Central memory CD4-positive, alpha-beta T cell (primary cell): ENCODE data around the gene CYB561.
A peak's percentile ranks its signal among the peaks of the same experiment; 100 is the strongest.

Experiments used
- DNase-seq: peaks from one replicate; pipeline ENCODE4 v3.0.0; 2022

Gene CYB561

DNA sequence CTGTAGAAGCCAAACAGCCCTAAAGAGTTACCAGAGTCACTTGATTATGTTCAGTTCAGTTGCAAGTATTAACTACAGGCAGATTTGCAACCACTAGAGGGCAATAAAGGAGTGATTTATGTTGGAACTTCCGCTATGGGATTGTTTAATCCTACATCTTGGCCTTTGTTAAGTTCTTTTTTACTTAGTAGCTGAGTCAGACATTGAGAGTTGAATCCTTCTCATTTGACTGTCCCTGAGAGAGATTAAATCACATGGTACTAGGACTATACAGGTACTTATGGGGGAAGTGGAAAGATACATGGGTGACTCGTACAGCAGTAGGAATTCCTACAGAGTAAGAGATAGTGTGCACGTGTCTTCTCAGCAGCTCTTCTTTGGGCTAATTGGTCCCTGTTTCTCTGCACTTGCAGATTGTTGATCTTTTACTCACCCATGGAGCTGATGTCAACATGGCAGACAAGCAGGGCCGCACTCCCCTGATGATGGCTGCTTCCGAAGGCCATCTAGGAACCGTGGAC, 40.3 kb downstream of the CYB561 start:
- peak; percentile 15 for DNase-seq

DNA sequence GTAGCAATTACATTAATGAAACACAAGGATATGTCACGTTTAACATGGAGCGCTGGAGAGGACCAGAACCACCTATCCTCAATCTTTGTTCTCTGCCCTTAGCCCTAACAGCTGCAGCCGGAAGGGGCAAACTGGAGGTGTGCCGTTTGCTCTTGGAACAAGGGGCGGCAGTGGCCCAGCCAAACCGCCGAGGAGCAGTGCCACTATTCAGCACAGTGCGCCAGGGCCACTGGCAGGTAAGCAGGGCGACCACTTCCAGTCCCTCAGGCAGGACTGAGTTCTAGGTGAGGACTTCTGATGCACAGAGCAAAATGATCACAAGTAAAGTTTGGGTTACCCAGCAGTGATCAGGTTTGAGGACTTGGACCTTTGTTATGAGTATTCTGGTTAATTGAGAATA, 41.1 kb downstream of the CYB561 start:
- no peak for DNase-seq

DNA sequence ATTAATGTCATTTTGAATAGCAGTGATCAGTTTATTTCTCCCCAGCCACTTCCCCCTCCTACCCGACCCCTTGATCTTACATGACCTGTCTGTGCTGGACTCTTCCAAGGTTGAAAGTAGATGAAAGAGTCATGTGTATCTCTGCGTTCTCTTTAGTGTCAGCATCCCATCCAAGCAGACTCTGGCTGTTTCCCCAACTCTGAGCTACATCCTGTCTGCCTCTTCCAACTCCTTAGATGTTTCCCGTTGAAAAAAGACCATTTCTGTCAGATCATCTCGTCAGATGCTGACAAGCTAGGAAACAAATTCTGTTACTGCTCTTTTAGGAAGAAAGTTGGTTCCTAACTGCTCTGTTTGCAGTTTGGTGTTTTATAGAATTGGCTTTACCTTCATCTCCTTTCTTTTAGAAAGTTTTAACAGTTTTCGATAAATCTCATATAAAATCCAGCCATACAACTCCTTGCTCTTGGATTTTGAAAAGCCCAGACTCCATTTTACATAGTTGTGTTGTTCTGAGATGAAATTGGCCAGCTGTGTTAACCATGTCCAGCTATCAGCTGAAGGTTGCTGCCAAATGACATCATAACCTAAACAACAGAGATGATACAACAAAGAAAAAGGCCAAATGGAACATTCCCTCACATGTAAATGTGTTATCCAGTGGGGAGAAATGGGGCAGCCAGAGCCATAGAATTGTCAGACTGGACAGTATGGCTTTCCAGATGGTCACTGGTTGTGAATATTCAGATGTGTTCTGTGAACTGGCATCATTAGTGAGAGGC, 43.5 kb downstream of the CYB561 start:
- DNase-seq, result no peak

DNA sequence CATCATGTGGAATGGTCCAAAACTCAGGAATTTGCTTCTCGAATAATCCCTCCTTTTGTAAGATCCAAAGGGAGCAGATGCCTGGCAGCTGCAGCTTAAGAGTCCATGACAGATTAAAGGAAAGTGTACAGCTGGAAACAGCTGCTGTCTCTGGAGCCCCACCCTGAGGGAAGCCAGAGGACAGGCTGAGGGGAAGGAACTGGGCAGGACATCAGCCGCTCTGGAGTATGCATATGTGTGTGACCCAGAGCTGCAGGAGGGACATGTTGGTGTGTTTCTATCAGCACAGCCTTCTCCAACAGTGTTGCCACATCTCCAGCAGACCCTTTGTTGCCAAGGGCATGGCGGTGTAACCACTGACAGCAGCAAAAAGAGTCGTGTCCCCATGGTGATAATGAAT, 46.2 kb downstream of the CYB561 start:
- no peak for DNase-seq

DNA sequence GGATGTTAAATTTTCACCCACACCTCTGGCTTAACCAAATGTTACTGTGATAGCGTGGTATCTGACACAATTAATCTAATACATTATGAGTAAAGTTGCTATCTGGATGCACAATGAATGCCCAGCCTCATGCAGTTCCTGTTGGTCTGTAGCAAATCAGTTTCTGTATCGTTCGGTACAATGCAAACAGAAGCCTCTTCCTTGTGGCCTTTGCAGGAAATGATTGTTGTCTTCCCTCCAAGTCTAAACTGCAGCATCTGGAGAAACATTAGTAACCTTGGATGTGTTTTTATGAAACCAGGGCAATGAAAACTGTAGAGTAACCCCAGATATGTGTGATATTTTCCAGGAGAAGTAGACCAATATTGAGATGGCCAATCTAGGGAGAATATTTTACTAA, 46.8 kb downstream of the CYB561 start:
- DNase-seq, result no peak

DNA sequence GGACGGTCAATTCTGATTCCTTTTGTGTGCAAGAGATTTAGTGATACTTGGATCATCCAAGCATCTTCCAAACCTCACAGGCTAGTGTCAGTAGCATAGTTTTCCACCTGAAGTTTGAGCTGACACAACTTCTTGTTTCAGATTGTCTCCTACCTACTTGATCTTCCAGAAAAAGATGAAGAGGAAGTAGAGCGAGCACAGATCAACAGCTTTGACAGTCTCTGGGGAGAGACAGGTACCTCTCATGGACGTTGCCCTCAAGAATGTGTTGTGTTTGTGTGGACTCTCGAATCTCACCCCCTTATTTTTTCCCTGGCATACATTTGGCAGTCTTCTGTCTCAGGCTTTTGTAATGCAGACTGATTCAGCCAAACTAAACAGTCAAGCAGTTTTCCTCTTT, 47.4 kb downstream of the CYB561 start:
- DNase-seq, result no peak

DNA sequence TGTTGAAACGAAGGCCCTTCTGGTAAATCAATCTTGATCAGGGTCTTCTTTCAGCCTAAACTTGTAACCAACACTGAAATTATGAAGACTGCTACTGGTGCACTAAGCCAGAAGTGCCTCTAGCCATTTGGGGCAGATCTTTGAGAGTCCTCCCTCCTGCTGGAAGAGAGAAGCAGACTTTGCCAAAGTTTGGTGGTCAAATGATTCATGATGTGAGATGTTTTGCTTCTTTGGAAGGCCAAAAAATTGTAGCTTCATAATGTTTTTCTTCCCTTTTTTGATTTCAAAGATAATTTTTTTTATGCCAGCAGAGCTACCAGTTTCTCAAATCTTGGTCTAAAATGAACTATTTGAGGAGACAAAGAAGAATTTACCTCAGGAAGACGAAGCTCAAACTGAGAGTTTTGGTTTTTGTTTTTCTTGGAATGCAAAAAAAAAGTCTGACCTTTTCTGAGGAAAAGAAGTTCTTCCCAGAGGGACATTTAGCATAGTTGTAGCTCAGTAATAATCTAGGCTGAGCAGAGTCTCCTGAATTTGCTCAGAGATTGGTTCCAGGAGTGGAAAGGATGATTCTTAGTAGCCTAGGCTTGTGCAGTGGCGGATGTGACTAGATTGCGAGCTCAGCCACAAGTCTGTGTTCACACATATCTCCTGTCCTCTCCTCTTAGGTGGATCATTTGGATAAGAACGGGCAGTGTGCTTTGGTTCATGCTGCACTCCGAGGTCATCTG, 50.9 kb downstream of the CYB561 start:
- no peak for DNase-seq

DNA sequence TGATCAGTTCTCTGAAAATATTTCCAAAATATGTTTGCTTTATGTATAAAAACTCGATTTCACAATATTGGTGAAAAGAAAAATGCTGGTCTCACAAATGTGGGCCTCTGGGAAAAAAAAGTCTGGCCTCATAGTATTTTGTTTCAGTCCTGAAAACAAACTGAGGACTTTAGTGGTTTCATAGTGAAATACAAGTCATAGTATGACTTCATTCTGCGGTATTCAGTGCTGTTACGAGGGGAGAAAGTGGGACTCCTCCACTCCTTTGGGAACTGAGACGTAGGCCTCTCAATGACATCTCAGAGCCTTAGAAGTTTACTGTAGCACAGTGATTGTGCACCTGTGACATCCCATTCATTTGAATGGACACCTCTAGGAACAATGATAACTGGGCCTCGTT, 56.0 kb downstream of the CYB561 start:
- no peak for DNase-seq

DNA sequence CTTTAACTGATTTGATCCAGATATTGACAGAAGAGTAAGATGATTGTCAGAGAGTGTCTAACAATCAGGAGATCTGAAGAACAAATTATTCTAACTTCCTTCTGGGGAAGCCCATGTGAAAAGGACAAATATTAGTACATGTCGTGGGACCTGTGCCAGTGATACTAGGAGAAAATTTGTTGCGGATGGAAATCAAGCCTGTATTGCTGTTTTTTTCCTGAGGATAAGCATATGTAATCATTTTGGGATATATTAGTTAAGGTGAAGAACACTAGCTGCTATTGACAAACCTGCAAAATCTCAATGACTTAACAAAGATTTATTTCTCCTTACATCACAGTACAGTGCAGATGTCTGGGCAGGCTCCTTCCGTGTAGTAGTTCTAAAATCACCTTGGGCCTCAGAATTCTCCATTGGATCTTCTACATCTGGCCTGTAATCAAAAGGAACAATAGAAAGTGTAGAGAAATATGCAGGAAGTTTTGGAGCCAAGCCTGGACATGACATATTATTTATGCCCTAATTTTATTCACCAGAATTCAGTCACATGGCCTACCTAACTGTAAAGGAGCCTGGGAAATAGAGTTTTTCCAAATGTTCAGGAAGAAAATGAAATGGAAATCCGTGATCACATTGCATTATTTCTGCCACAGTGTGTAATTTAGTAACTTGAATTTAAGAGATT, 58.3 kb downstream of the CYB561 start:
- no peak for DNase-seq

DNA sequence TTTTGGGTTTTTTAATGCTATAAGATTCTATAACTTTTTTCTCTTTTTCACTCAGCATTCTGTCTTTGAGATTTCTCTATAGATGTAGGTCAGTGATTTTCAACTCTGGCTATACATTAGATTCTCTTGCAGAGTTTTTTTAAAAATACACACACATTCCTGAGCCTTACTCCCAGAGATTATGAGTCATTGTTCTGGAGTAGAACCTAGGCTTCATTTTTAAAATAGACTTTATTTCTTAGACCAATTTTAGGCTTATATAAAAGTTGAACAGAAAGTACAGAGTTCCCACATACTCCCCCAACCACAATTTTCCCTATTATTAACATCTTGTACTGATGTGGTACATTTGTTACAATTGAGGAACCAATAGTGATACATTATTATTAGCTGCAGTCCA, 63.3 kb downstream of the CYB561 start:
- DNase-seq, result no peak
